ENCODE results near the gene DCST2. TPM values are rescaled to one million over a fixed set of nuclear protein-coding genes. Genes with fewer than 3 reads are reported as not detected.
A peak's percentile ranks its signal among the peaks of the same experiment; 100 is the strongest.

Gene DCST2
- total and polyA plus RNA-seq, 9 of the 15 experiments (the other 6 are each of a cell fraction or from before 2014, with no cell fraction given) = 0.09 to 0.49 (median 0.11) TPM; not detected in 3

- no peak for ATAC-seq
- H3K4me2 ChIP-seq (ENCODE audit: insufficient read depth, low read length) = no peak overlapping the region
- DNase-seq (ENCODE audit: extremely low read depth in 1 of 4, low spot score in 3 of 4) = no peak
- H3K79me2 ChIP-seq (ENCODE audit: control insufficient read depth, insufficient read depth, low read length) = peaks cover 5% of the 10 kb centered on the region; the same call in 1 of the 3 replicates
- 80% methylated on average over 7 of the region's 8 CpGs for WGBS (ENCODE audit: insufficient coverage, low coverage, missing lambda C conversion rate)
- no peak overlapping the region for H2AFZ ChIP-seq (ENCODE audit: low read depth, low read length)
- in situ Hi-C loops (cut with MboI) (no loop called here), intact Hi-C loops (cut with micrococcal nuclease) (no loop called here)
- H3K9ac ChIP-seq (ENCODE audit: insufficient read depth in 1 of 2, low read depth in 2 of 2, low read length in 2 of 2) = peak overlapping the region in 1 of 2 experiments; percentile 31; a peak in 2 of 4 replicates
- no peaks in the 10 kb centered on the region for H3K9me3 ChIP-seq (replicated peaks; ENCODE audit: control insufficient read depth, insufficient read depth, low read depth, low read length)
- ChIA-PET POLR2A (interaction anchor here (0.6 to 2.3 kb wide), 9 partner anchors 8 to 393 kb away, joined by 3 to 12 read pairs (median 4); partner anchors contain the start of genes DCST1 and DCST2), CTCF (ENCODE audit: low intra/inter-chr PET ratio) (interaction anchor here (1.9 to 2.8 kb wide), 4 partner anchors 18 to 63 kb away, joined by 6 to 28 read pairs (median 11); partner anchors contain the start of genes CKS1B, PBXIP1 and PYGO2)
- peak; percentile 11 for TF ChIP-seq POLR2B (IDR thresholded peaks at IDR 0.05; ENCODE audit: low read depth, partially characterized antibody)
- TF ChIP-seq ZNF398 (CRISPR knock-in tag; IDR thresholded peaks at IDR 0.05) = no peak
- H3K36me3 ChIP-seq (ENCODE audit: control insufficient read depth, insufficient read depth, low read length) = peaks cover 41% of the 10 kb centered on the region; the same call in 2 of the 3 replicates
- H3K4me3 ChIP-seq = no peak overlapping the region
- FAIRE-seq = no peak
- no peak overlapping the region for H3K27ac ChIP-seq (ENCODE audit: extremely low read depth, low read depth, low read length)
- no peaks in the 10 kb centered on the region for H4K20me1 ChIP-seq (replicated peaks; ENCODE audit: control insufficient read depth, insufficient read depth, low read length)
- no TSS peak for BruUV-seq (replicated peaks)
- H3K4me1 ChIP-seq (replicated peaks in 1 of 2; ENCODE audit: control insufficient read depth in 2 of 2, insufficient read depth in 2 of 2, low read length in 2 of 2) = peaks cover 26 to 48% of the 10 kb centered on the region in 2 experiments
- no peaks in the 10 kb centered on the region for H3K27me3 ChIP-seq (ENCODE audit: control insufficient read depth in 2 of 2, insufficient read depth in 2 of 2, low read length in 2 of 2)
- H3K9me1 ChIP-seq (ENCODE audit: control insufficient read depth, insufficient read depth, low read length) = no peaks in the 10 kb centered on the region
These were observed 14.8 kb downstream of the DCST2 start for GRCh38 chr1:155018617-155019348.

Data from K562 (cell line).